Lower lobe of right lung (tissue), 2 donors: ENCODE measurements around the gene FOXF1. TPM values are rescaled to one million over a fixed set of nuclear protein-coding genes. Genes with fewer than 3 reads are reported as not detected.

ENCODE experiments used
- ATAC-seq, 2 donors: fragments of 200-7000 bp; cut with Tn5 transposase; one replicate each; pipeline ENCODE4 v1.9.1; 2020 to 2022; ENCODE audit warnings: mild to moderate bottlenecking in 2 of 2, moderate library complexity in 2 of 2
- DNase-seq: peaks from one replicate; pipeline ENCODE4 v3.0.0-alpha.2; 2020
- H3K27ac ChIP-seq: fragments of 200-600 bp; one replicate; pipeline ENCODE4 v1.8.0; 2022
- H3K27me3 ChIP-seq: fragments of 200-600 bp; one replicate; pipeline ENCODE4 v1.8.0; 2022; ENCODE audit warnings: low read depth
- H3K36me3 ChIP-seq: fragments of 200-600 bp; one replicate; pipeline ENCODE4 v1.8.0; 2022; ENCODE audit warnings: mild to moderate bottlenecking
- H3K4me1 ChIP-seq: fragments of 200-600 bp; one replicate; pipeline ENCODE4 v1.8.0; 2022
- H3K4me3 ChIP-seq: fragments of 200-600 bp; one replicate; pipeline ENCODE4 v1.8.0; 2022; ENCODE audit warnings: mild to moderate bottlenecking
- H3K9me3 ChIP-seq: fragments of 200-600 bp; one replicate; pipeline ENCODE4 v1.8.0; 2022
- CTCF ChIP-seq: fragments of 200-600 bp; IDR thresholded peaks from one replicate; pipeline ENCODE4 v1.8.0; 2022; ENCODE audit warnings: antibody characterized with exemption, mild to moderate bottlenecking
- intact Hi-C: fragments of 100-400 bp; cut with DNase I; formaldehyde crosslinking; loops from one replicate; pipeline ENCODE4 v1.11.0; 2022
- total RNA-seq: library from RNA; stranded (reverse); fragmentation: NEBNext Ultra II Directional; extraction: Animal tissue kit (Norgen Biotek cat#: 25700); gene quantifications from one replicate; pipeline ENCODE4 v1.2.1, GENCODE V29; 2021
- donor health status: DM: no; HTN: yes; CAD: no; lungs with severe emphysema.

The FOXF1 gene
- total RNA-seq, 1 donor from 2014 or later = 31.2 TPM

GRCh38 chr16:86545954-86546637, 35.8 kb downstream of the FOXF1 start:
- intact Hi-C loops = no loop called here
- H3K9me3 ChIP-seq = no peaks in the 10 kb centered on the region
- no peak overlapping the region for H3K4me3 ChIP-seq
- DNase-seq (no peak), ATAC-seq (no peak)
- H3K27ac ChIP-seq = no peak overlapping the region
- no peaks in the 10 kb centered on the region for H3K4me1 ChIP-seq
- no peaks in the 10 kb centered on the region for H3K27me3 ChIP-seq
- peaks cover 83% of the 10 kb centered on the region for H3K36me3 ChIP-seq
- no peak for TF ChIP-seq CTCF

GRCh38 chr16:86546638-86547013, 36.3 kb downstream of the FOXF1 start:
- Histone ChIP-seq H3K4me1 (no peaks in the 10 kb centered on the region), H3K36me3 (peaks cover 83% of the 10 kb centered on the region), H3K27me3 (no peaks in the 10 kb centered on the region), H3K4me3 (no peak overlapping the region), H3K9me3 (no peaks in the 10 kb centered on the region), H3K27ac (no peak overlapping the region)
- DNase-seq (no peak), ATAC-seq (no peak)
- intact Hi-C loops = no loop called here
- no peak for TF ChIP-seq CTCF

- no peak for ATAC-seq
- no peak for TF ChIP-seq CTCF
- Histone ChIP-seq H3K4me1 (no peaks in the 10 kb centered on the region), H3K27ac (no peak overlapping the region), H3K9me3 (no peaks in the 10 kb centered on the region), H3K27me3 (no peaks in the 10 kb centered on the region), H3K4me3 (no peak overlapping the region), H3K36me3 (peaks cover 80% of the 10 kb centered on the region)
- DNase-seq = no peak
- intact Hi-C loops = no loop called here
These were observed 37.0 kb downstream of the FOXF1 start for GRCh38 chr16:86547286-86547685.

- no peak for ATAC-seq
- Histone ChIP-seq H3K4me1 (peaks cover 5% of the 10 kb centered on the region), H3K27ac (no peak overlapping the region), H3K36me3 (peaks cover 66% of the 10 kb centered on the region), H3K27me3 (no peaks in the 10 kb centered on the region), H3K9me3 (no peaks in the 10 kb centered on the region), H3K4me3 (no peak overlapping the region)
- TF ChIP-seq CTCF = no peak
- intact Hi-C loops = no loop called here
- no peak for DNase-seq
These were observed 39.0 kb downstream of the FOXF1 start for GRCh38 chr16:86549076-86549892.

- no peaks in the 10 kb centered on the region for H3K9me3 ChIP-seq
- H3K4me1 ChIP-seq = peaks cover 9% of the 10 kb centered on the region
- H3K36me3 ChIP-seq = peaks cover 66% of the 10 kb centered on the region
- TF ChIP-seq CTCF = no peak
- no peak overlapping the region for H3K4me3 ChIP-seq
- intact Hi-C loops = no loop called here
- ATAC-seq (no peak), DNase-seq (no peak)
- no peak overlapping the region for H3K27ac ChIP-seq
- no peaks in the 10 kb centered on the region for H3K27me3 ChIP-seq
These were observed 39.5 kb downstream of the FOXF1 start for GRCh38 chr16:86549893-86550190.
